ENCODE data around the gene DHX15.

DHX15 gene

GRCh38 chr4:24559032-24559821, 25.1 kb downstream of the DHX15 start:
- POLR2A ChIA-PET = no interaction called here
- CTCF ChIA-PET = interaction anchor here (0.6 to 1.0 kb wide), 2 partner anchors 11 to 112 kb away, joined by 3 read pairs; no protein-coding TSS in a partner anchor
- Histone ChIP-seq H3K4me1 (ENCODE audit: control insufficient read depth, insufficient read depth, low read length) (no peaks in the 10 kb centered on the region), H3K36me3 (ENCODE audit: control insufficient read depth in 2 of 2, insufficient read depth in 1 of 2, low read length in 2 of 2) (peaks cover 8 to 54% of the 10 kb centered on the region in 2 experiments), H3K27ac (ENCODE audit: extremely low read depth, low read depth, low read length) (no peak overlapping the region), H3K9me3 (ENCODE audit: control insufficient read depth, insufficient read depth, low read depth, low read length) (no peaks in the 10 kb centered on the region), H3K4me3 (ENCODE audit: low read depth, low read length) (no peak overlapping the region)
- TF ChIP-seq OSR2 (tag by site-specific recombination; IDR thresholded peaks at IDR 0.05) = no peak
- no peak for TF ChIP-seq ZNF747 (tag by site-specific recombination; IDR thresholded peaks at IDR 0.05)
- TF ChIP-seq PRDM6 (tag by site-specific recombination; IDR thresholded peaks at IDR 0.05) = peak; percentile 33; the same call in 1 of the 2 replicates

GRCh38 chr4:24557026-24558025, 27.0 kb downstream of the DHX15 start:
- H3K9me3 ChIP-seq (ENCODE audit: control insufficient read depth, insufficient read depth, low read depth, low read length) = no peaks in the 10 kb centered on the region
- H3K36me3 ChIP-seq (ENCODE audit: control insufficient read depth in 2 of 2, insufficient read depth in 1 of 2, low read length in 2 of 2) = peaks cover 16 to 54% of the 10 kb centered on the region in 2 experiments
- POLR2A ChIA-PET = interaction anchor here (0.7 kb wide), 1 partner anchor 27 kb away, joined by 4 read pairs; the partner anchor contains the start of gene DHX15

GRCh38 chr4:24551492-24552289, 32.7 kb downstream of the DHX15 start:
- POLR2A ChIA-PET = no interaction called here
- 0 out of 2 replicates have a peak, but pooled peaks have one; percentile 59 for TF ChIP-seq PRDM4 (tag by site-specific recombination; IDR thresholded peaks at IDR 0.05)
- no peak for TF ChIP-seq SP3 (tag by site-specific recombination; IDR thresholded peaks at IDR 0.05)
- Histone ChIP-seq H3K27ac (ENCODE audit: extremely low read depth, low read depth, low read length) (no peak overlapping the region), H3K36me3 (ENCODE audit: control insufficient read depth in 2 of 2, insufficient read depth in 1 of 2, low read length in 2 of 2) (peaks cover 17 to 74% of the 10 kb centered on the region in 2 experiments), H3K4me3 (ENCODE audit: low read depth, low read length) (no peak overlapping the region), H3K4me1 (ENCODE audit: control insufficient read depth, insufficient read depth, low read length) (peaks cover 6% of the 10 kb centered on the region; the same call in 1 of the 2 replicates), H3K9me3 (ENCODE audit: control insufficient read depth, insufficient read depth, low read depth, low read length) (no peaks in the 10 kb centered on the region)
- CTCF ChIA-PET = interaction anchor here (0.6 to 1.6 kb wide), 9 partner anchors 9 to 200 kb away, joined by 3 to 4 read pairs (median 3); partner anchors contain the start of gene DHX15

More at GRCh38 chr4:24557026-24558025, 27.0 kb downstream of the DHX15 start:
- CTCF ChIA-PET = no interaction called here
- H3K27ac ChIP-seq (ENCODE audit: extremely low read depth, low read depth, low read length) = no peak overlapping the region
- H3K4me3 ChIP-seq (ENCODE audit: low read depth, low read length) = no peak overlapping the region
- TF ChIP-seq ZNF449 (tag by site-specific recombination; IDR thresholded peaks at IDR 0.05) = no peak
- no peak for TF ChIP-seq ZNF248 (tag by site-specific recombination; IDR thresholded peaks at IDR 0.05)
- no peak for TF ChIP-seq ZNF501 (tag by site-specific recombination; IDR thresholded peaks at IDR 0.05)
- peaks cover under 1% of the 10 kb centered on the region; the same call in 1 of the 2 replicates for H3K4me1 ChIP-seq (ENCODE audit: control insufficient read depth, insufficient read depth, low read length)

Measured in HEK293 (cell line).